Hepatocyte (in vitro differentiated cells): Measurements from ENCODE around the gene USP44. TPM values are rescaled to one million over a fixed set of nuclear protein-coding genes. Genes with fewer than 3 reads are reported as not detected.

ENCODE experiments used
- DNase-seq: peaks from one replicate; pipeline ENCODE4 v3.0.0-alpha.2; 2016; ENCODE audit warnings: low spot score
- H2AFZ ChIP-seq: fragments of 200-600 bp; sonication (generic); 2 replicates; pipeline ENCODE4 v1.6.0; 2016; ENCODE audit warnings: antibody characterized with exemption, mild to moderate bottlenecking
- H3K27ac ChIP-seq: fragments of 200-600 bp; sonication (generic); 2 replicates; pipeline ENCODE4 v1.5.1; 2016; ENCODE audit warnings: mild to moderate bottlenecking
- H3K27me3 ChIP-seq: fragments of 200-600 bp; sonication (generic); 2 replicates; pipeline ENCODE4 v1.6.1; 2016
- H3K36me3 ChIP-seq: fragments of 200-600 bp; sonication (generic); replicated peaks from 2 replicates; pipeline ENCODE4 v1.5.1; 2016; ENCODE audit warnings: low read depth; ENCODE audit not compliant: insufficient read depth
- H3K4me1 ChIP-seq: fragments of 200-600 bp; sonication (generic); 2 replicates; pipeline ENCODE4 v1.5.1; 2016; ENCODE audit warnings: mild to moderate bottlenecking, moderate library complexity; ENCODE audit not compliant: insufficient read depth
- H3K4me2 ChIP-seq: fragments of 200-600 bp; sonication (generic); 2 replicates; pipeline ENCODE4 v1.6.0; 2016
- H3K4me3 ChIP-seq: fragments of 200-600 bp; sonication (generic); 2 replicates; pipeline ENCODE4 v1.5.1; 2016; ENCODE audit warnings: mild to moderate bottlenecking
- H3K79me2 ChIP-seq: fragments of 200-600 bp; sonication (generic); 2 replicates; pipeline ENCODE4 v1.6.0; 2017; ENCODE audit warnings: mild to moderate bottlenecking
- H3K9me2 ChIP-seq: fragments of 200-600 bp; sonication (generic); replicated peaks from 2 replicates; pipeline ENCODE4 v1.6.0; 2017; ENCODE audit warnings: mild to moderate bottlenecking; ENCODE audit not compliant: insufficient read depth
- H3K9me3 ChIP-seq: fragments of 200-600 bp; sonication (generic); 2 replicates; pipeline ENCODE4 v1.5.1; 2016; ENCODE audit warnings: low read depth, mild to moderate bottlenecking
- H4K20me1 ChIP-seq: fragments of 200-600 bp; sonication (generic); 2 replicates; pipeline ENCODE4 v1.6.0; 2016; ENCODE audit warnings: mild to moderate bottlenecking; ENCODE audit not compliant: insufficient read depth, poor library complexity, severe bottlenecking
- CTCF ChIP-seq: fragments of 200-600 bp; sonication (generic); IDR thresholded peaks from 2 replicates; pipeline ENCODE4 v1.5.1; 2016; ENCODE audit warnings: antibody characterized with exemption, mild to moderate bottlenecking; ENCODE audit not compliant: poor library complexity
- EZH2 ChIP-seq: fragments of 200-600 bp; sonication (generic); IDR thresholded peaks from 2 replicates; pipeline ENCODE4 v1.6.1; 2016; ENCODE audit warnings: antibody characterized with exemption, mild to moderate bottlenecking, borderline replicate concordance
- EZH2phosphoT487 ChIP-seq: fragments of 200-600 bp; sonication (generic); IDR thresholded peaks from one replicate; pipeline ENCODE4 v1.6.1; 2018; ENCODE audit warnings: antibody characterized with exemption, mild to moderate bottlenecking, low read depth, moderate library complexity; ENCODE audit not compliant: unreplicated experiment, severe bottlenecking
- WGBS: methylation state at CpG from one replicate; pipeline ENCODE4 v1.1.6; 2016; ENCODE audit warnings: low lambda C conversion rate; ENCODE audit errors: missing lambda C conversion rate; 5-methylcytosine and 5-hydroxymethylcytosine counted together
- polyA plus RNA-seq: library from polyadenylated mRNA; unstranded; fragments of >200 nt; fragmentation: Nextera tagmentation; extraction: Ambion mirVana; gene quantifications from 2 replicates; pipeline ENCODE4 v1.2.1, GENCODE V29; 2016
- total RNA-seq: library from RNA; depleted of rRNA; stranded (reverse); fragments of >200 nt; gene quantifications from 2 replicates; pipeline ENCODE4 v1.2.3, GENCODE V29; 2014

Gene USP44
- total and polyA plus RNA-seq, 2 experiments from 2014 or later: 0.80 TPM; not detected in 1

DNA sequence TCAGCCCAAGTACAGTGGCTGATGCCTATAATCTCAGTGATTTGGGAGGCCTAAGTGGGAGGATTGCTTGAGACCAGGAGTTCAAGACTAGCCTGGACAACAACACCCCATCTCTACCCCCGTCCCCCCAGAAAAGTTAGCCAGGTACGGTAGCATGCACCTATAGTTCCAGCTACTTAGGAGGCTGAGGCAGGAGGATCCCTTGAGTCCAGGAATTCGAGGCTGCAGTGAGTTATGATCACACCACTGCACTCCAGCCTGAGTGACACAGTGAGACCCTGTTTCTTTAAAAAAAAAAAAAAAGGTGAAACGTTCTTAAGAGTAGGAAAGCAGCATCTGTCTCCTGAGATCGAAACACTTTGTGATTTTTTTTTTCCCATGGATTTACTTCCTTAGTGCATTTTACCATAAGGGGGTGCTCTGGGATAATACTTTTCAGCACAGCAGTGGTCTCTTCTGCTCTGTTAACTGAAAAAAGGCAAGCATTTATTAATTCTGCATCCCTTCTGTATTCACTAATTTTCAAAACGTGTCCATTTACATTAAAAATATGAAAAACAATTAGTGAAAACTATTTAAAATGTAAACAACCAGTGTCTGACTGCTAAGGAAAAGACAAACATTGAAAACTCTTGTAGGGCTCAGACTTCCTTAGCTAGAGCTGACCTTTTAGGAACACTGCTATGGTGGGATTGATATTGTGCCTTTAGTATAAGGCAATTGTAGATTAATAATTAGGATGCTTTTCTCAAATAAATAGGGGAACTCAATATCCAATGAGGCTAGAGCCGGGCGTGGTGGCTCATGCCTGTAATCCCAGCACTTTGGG, 31.2 kb upstream of the USP44 start:
- peak; percentile 66 for DNase-seq
- no peak overlapping the region for H3K4me2 ChIP-seq
- 52% methylated on average over 8 of the region's 8 CpGs for WGBS
- no peaks in the 10 kb centered on the region for H4K20me1 ChIP-seq
- H3K4me1 ChIP-seq: no peaks in the 10 kb centered on the region
- no peak overlapping the region for H3K4me3 ChIP-seq
- no peaks in the 10 kb centered on the region for H3K9me2 ChIP-seq
- TF ChIP-seq EZH2 (no peak), CTCF (peak; percentile 66)
- no peaks in the 10 kb centered on the region for H3K9me3 ChIP-seq
- no peak overlapping the region for H2AFZ ChIP-seq
- no peaks in the 10 kb centered on the region for H3K27me3 ChIP-seq
- H3K27ac ChIP-seq: no peak overlapping the region
- H3K79me2 ChIP-seq: no peaks in the 10 kb centered on the region
- H3K36me3 ChIP-seq: no peaks in the 10 kb centered on the region

- Histone ChIP-seq H3K27me3 (peaks cover 7% of the 10 kb centered on the region), H3K79me2 (no peaks in the 10 kb centered on the region), H3K9me3 (no peaks in the 10 kb centered on the region), H3K36me3 (no peaks in the 10 kb centered on the region), H3K9me2 (no peaks in the 10 kb centered on the region), H3K27ac (no peak overlapping the region), H3K4me2 (no peak overlapping the region), H3K4me1 (no peaks in the 10 kb centered on the region), H3K4me3 (no peak overlapping the region), H2AFZ (no peak overlapping the region), H4K20me1 (no peaks in the 10 kb centered on the region)
- WGBS: 89% methylated on average over 1 of the region's 1 CpG
- TF ChIP-seq EZH2phosphoT487: no peak
- no peak for TF ChIP-seq EZH2
- TF ChIP-seq CTCF: no peak
- no peak for DNase-seq
Measured at GRCh38 chr12:95577820-95578219, 26.5 kb upstream of the USP44 start.

- H3K9me2 ChIP-seq: no peaks in the 10 kb centered on the region
- H2AFZ ChIP-seq: no peak overlapping the region
- no peaks in the 10 kb centered on the region for H3K9me3 ChIP-seq
- no peaks in the 10 kb centered on the region for H3K79me2 ChIP-seq
- peaks cover 7% of the 10 kb centered on the region for H3K27me3 ChIP-seq
- H4K20me1 ChIP-seq: no peaks in the 10 kb centered on the region
- no peak overlapping the region for H3K27ac ChIP-seq
- H3K36me3 ChIP-seq: no peaks in the 10 kb centered on the region
- no peak overlapping the region for H3K4me3 ChIP-seq
- H3K4me1 ChIP-seq: no peaks in the 10 kb centered on the region
- H3K4me2 ChIP-seq: no peak overlapping the region
- peak; percentile 68 for TF ChIP-seq CTCF
- TF ChIP-seq EZH2phosphoT487: no peak
- peak; percentile 56 for DNase-seq
Measured at GRCh38 chr12:95574799-95575452, 23.6 kb upstream of the USP44 start.
